Fibroblast of skin of left biceps (primary cell): ENCODE results near the gene CACNG4.

Source experiments
- DNase-seq, 2 experiments: peaks; one replicate each; pipeline ENCODE4 v3.0.0-alpha.2; 2013; ENCODE audit warnings: low read depth in 2 of 2

Gene CACNG4

GRCh38 chr17:67066717-67067116 is 102.2 kb downstream of the CACNG4 start:
- DNase-seq, result no peak

GRCh38 chr17:67067571-67068482 is 103.3 kb downstream of the CACNG4 start:
- no peak for DNase-seq

- DNase-seq, result no peak
Observed at GRCh38 chr17:67068999-67069398, 104.5 kb downstream of the CACNG4 start.

GRCh38 chr17:67069603-67070136 is 105.2 kb downstream of the CACNG4 start:
- DNase-seq, result no peak

GRCh38 chr17:67071595-67071994 is 107.1 kb downstream of the CACNG4 start:
- DNase-seq, result no peak

- DNase-seq, result no peak
Observed at GRCh38 chr17:67072885-67073284, 108.4 kb downstream of the CACNG4 start.

GRCh38 chr17:67074781-67075180 is 110.3 kb downstream of the CACNG4 start:
- no peak for DNase-seq

GRCh38 chr17:67076290-67076689 is 111.8 kb downstream of the CACNG4 start:
- DNase-seq, result no peak

GRCh38 chr17:67078292-67078691 is 113.8 kb downstream of the CACNG4 start:
- DNase-seq, result no peak

- DNase-seq, result no peak
Observed at GRCh38 chr17:67079491-67079890, 115.0 kb downstream of the CACNG4 start.

- DNase-seq, result no peak
Observed at GRCh38 chr17:67080804-67081203, 116.3 kb downstream of the CACNG4 start.

- no peak for DNase-seq
Observed at GRCh38 chr17:67082107-67082506, 117.6 kb downstream of the CACNG4 start.
